ENCODE measurements around the gene TBL3. TPM values are rescaled to one million over a fixed set of nuclear protein-coding genes. Genes with fewer than 3 reads are reported as not detected.

The TBL3 gene
- total and polyA plus RNA-seq, 9 of the 15 experiments (the other 6 are each of a cell fraction or from before 2014, with no cell fraction given): 0.97 to 117 (median 24.5) TPM

DNA sequence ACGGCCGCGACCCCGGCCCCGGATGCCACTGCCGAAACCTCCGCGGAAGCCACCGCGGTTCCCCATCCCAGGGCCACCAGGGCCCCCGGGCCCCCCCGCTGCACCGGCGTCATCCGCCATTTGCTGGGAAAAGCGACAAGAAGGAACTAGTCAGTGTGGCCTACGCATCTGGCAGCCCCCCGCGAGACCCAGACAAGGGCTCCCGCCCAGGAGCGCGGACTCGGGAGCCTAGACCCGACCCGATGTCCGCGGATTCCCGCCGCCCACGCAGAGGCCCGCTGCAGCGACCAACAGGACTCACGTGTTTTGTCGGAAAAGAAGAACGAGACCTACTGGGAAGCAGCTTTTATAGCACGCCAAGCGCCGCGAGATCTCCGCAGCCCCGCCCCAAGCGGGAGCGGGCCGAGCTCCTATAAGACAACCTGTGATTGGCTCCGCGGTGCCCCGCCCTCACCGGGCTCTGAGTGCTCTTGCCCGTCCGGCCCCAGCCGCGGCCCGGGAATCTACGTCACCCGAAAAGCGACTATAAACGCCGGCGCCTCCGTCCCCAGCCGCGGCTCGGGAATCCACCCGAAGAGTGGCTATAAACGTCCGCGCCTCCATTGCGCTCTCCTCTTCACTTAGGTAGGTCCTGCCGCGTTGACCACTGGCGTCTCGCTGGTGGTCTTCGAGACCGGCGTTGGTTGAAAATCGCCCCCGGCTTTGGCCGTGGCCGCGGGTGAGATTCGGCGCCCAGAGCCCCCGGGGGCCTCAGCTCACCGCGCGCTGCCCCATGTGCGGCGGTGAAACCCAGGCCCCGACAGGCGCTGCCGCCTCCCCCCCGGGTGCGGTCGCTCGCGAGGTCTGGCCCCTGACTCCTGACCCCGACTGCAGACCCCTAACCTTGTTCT, 7.1 kb upstream of the TBL3 start, which contains the start of gene RPS2 (continued):
- TF ChIP-seq SOX6 (IDR thresholded peaks at IDR 0.05) (0 out of 2 replicates have a peak, but pooled peaks have one; percentile 24), ZNF282 (CRISPR knock-in tag; IDR thresholded peaks at IDR 0.05) (no peak), RBFOX2 (IDR thresholded peaks at IDR 0.05; ENCODE audit: low read depth, low read length) (peak; percentile 99), ZNF134 (CRISPR knock-in tag; conservative IDR thresholded peaks at IDR 0.05) (no peak), ZNF75A (CRISPR knock-in tag; IDR thresholded peaks at IDR 0.05) (no peak), NUFIP1 (IDR thresholded peaks at IDR 0.05; ENCODE audit: partially characterized antibody) (no peak), ZNF398 (CRISPR knock-in tag; IDR thresholded peaks at IDR 0.05) (no peak), ETS2 (tag; IDR thresholded peaks at IDR 0.05; ENCODE audit: borderline replicate concordance, poor library complexity, severe bottlenecking) (peak; percentile 43), TAF9B (IDR thresholded peaks at IDR 0.05; ENCODE audit: partially characterized antibody) (peak; percentile 97), ZNF280A (IDR thresholded peaks at IDR 0.05; ENCODE audit: low read depth, partially characterized antibody) (no peak), MTA3 (IDR thresholded peaks at IDR 0.05; ENCODE audit: borderline replicate concordance) (peak; percentile 99), ZNF57 (CRISPR knock-in tag; IDR thresholded peaks at IDR 0.05) (no peak), ZNF830 (CRISPR knock-in tag; IDR thresholded peaks at IDR 0.05) (0 out of 2 replicates have a peak, but pooled peaks have one; percentile 93), PML (IDR thresholded peaks at IDR 0.05; ENCODE audit: low read length) (peak; percentile 96), TCF7 (IDR thresholded peaks at IDR 0.05; ENCODE audit: borderline replicate concordance) (peak; percentile 55; the same call in 1 of the 2 replicates), ZNF121 (CRISPR knock-in tag; conservative IDR thresholded peaks at IDR 0.05) (no peak), PHF8 (IDR thresholded peaks at IDR 0.05; ENCODE audit: borderline replicate concordance, low read length) (peak; percentile 94), HNRNPK (IDR thresholded peaks at IDR 0.05; ENCODE audit: low read depth, low read length, poor library complexity, severe bottlenecking) (no peak), SMAD1 (IDR thresholded peaks at IDR 0.05; ENCODE audit: low read depth, low read length, partially characterized antibody) (peak; percentile 97)
- TF ChIP-seq, protein P1, sequence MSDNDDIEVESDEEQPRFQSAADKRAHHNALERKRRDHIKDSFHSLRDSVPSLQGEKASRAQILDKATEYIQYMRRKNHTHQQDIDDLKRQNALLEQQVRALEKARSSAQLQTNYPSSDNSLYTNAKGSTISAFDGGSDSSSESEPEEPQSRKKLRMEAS (CRISPR knock-in tag; IDR thresholded peaks at IDR 0.05): peak; percentile 88
- TF ChIP-seq, protein P2, sequence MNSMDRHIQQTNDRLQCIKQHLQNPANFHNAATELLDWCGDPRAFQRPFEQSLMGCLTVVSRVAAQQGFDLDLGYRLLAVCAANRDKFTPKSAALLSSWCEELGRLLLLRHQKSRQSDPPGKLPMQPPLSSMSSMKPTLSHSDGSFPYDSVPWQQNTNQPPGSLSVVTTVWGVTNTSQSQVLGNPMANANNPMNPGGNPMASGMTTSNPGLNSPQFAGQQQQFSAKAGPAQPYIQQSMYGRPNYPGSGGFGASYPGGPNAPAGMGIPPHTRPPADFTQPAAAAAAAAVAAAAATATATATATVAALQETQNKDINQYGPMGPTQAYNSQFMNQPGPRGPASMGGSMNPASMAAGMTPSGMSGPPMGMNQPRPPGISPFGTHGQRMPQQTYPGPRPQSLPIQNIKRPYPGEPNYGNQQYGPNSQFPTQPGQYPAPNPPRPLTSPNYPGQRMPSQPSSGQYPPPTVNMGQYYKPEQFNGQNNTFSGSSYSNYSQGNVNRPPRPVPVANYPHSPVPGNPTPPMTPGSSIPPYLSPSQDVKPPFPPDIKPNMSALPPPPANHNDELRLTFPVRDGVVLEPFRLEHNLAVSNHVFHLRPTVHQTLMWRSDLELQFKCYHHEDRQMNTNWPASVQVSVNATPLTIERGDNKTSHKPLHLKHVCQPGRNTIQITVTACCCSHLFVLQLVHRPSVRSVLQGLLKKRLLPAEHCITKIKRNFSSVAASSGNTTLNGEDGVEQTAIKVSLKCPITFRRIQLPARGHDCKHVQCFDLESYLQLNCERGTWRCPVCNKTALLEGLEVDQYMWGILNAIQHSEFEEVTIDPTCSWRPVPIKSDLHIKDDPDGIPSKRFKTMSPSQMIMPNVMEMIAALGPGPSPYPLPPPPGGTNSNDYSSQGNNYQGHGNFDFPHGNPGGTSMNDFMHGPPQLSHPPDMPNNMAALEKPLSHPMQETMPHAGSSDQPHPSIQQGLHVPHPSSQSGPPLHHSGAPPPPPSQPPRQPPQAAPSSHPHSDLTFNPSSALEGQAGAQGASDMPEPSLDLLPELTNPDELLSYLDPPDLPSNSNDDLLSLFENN (IDR thresholded peaks at IDR 0.05; ENCODE audit: low read depth in 2 of 2, low read length in 2 of 2): peak in 1 of 2 experiments; percentile 88; a peak in 2 of 4 replicates
